GM18502 (cell line): Measurements from ENCODE around the gene EPN1.
"Not testable (repeated sequence)": the region's sequence is repeated elsewhere in the genome, so short reads cannot be mapped to it uniquely, and the experiment has no call there.

Source experiments
- ATAC-seq: cut with Tn5 transposase; IDR thresholded peaks from one replicate; pipeline ENCODE4 v1.9.1; 2021; ENCODE audit warnings: mild to moderate bottlenecking; ENCODE audit not compliant: unreplicated experiment, poor library complexity

EPN1 gene

GRCh38 chr19:55712804-55713631 is 38.0 kb downstream of the EPN1 start:
- ATAC-seq, result no peak

GRCh38 chr19:55716531-55716930 is 41.5 kb downstream of the EPN1 start:
- no peak for ATAC-seq

- ATAC-seq, result no peak
Measured at GRCh38 chr19:55717251-55717650, 42.2 kb downstream of the EPN1 start.

GRCh38 chr19:55717879-55718711 is 43.1 kb downstream of the EPN1 start:
- not testable (repeated sequence) for ATAC-seq

DNA sequence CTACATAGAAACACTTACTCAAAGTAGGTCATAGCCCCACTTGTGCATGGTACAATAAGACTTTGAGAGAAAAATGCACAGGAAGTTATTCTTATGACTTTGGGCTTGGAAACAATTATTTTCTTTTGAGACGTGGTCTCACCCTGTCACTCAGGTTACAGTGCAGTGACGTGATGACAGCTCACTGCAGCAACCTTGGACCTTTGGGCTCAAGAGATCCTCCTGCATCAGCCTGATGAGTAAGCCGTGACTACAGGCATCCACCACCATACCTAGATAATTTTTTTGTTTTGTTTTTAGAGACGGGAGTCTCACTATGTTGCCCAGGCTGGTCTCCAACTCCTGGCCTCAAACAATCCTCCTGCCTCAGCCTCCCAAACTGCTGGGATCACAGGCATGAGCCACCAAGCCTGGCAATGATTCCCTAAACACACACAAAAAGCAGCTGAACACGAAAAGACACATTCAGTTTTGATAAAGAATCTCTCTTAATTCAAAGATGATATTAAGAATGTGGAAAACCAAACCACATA is 45.3 kb downstream of the EPN1 start:
- no peak for ATAC-seq

- no peak for ATAC-seq
Measured at GRCh38 chr19:55720801-55721200, 45.8 kb downstream of the EPN1 start.

DNA sequence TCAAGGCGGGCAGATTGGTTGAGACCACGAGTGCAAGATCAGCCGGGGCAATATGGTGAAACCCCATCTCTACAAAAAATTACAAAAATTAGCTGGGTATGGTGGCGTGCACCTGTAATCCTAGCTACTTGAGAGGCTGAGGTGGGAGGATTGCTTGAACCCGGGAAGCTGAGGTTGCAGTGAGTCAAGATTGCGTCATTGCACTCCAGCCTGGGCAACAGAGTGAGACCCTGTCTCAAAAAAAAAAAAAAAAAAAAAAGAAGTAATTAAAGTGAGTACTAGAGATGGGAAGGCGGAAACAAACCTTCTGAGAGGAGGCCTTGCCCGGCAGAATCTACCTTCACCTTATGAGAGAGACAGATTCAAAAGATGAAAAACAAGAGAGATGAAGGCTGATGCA is 48.5 kb downstream of the EPN1 start:
- ATAC-seq, result no peak

DNA sequence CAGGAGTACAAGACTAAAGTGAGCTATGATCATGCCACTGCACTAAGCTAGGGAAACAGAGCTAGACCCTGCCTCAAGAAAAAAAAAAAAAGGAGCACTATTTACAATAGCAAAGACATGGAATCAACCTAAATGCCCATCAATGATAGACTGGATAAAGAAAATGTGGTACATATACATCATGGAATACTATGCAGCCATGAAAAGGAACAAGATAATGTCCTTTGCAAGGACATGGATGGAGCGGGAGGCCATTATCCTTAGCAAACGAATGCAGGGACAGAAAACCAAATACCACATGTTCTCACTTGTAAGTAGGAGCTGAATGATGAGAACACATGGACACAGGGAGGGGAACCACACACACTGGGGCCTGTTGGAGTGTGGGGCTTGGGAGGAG is 55.4 kb downstream of the EPN1 start:
- not testable (repeated sequence) for ATAC-seq

GRCh38 chr19:55738302-55738701 is 63.3 kb downstream of the EPN1 start, which contains the start of gene NLRP9:
Gene NLRP9 (minus strand): TSS chr19:55738402. CDS start chr19:55738374, 28 bp downstream.
- no peak for ATAC-seq

GRCh38 chr19:55750715-55751114 is 75.7 kb downstream of the EPN1 start:
- ATAC-seq, result no peak

DNA sequence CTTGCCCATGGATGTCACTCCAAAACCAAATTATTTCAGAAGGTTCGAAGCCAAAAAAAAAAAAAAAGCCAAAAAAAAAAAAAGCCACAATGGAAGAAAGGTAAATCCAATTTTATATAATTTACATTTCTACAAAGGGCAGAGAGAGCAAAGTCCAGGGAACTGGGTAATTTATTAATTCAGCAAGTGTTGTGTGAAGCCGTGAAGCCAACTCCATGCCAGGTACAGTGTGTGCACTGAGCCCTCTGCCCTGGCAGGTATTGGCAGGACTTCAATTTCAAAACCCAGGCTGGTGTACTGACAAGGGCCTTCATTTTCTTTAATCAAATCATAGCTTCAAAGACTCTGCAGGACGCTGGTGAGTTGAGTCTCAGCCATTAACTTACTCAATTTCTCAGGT is 78.4 kb downstream of the EPN1 start:
- no peak for ATAC-seq

DNA sequence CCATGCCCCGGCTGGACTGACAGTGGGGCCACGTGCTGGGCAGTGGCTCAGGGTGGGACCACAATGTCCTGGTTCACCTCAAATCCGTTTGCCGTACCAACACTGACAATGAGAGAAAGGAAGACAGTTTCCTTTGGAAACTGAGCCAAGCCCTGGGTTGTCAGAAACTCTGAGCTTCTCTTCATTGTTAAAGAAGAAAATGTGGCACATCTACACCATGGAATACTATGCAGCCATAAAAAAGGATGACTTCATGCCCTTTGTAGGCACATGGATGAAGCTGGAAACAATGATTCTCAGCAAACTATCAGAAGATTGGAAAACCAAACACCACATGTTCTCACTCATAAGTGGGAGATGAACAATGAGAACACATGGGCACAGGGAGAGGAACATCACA is 81.8 kb downstream of the EPN1 start:
- ATAC-seq, result not testable (repeated sequence)

DNA sequence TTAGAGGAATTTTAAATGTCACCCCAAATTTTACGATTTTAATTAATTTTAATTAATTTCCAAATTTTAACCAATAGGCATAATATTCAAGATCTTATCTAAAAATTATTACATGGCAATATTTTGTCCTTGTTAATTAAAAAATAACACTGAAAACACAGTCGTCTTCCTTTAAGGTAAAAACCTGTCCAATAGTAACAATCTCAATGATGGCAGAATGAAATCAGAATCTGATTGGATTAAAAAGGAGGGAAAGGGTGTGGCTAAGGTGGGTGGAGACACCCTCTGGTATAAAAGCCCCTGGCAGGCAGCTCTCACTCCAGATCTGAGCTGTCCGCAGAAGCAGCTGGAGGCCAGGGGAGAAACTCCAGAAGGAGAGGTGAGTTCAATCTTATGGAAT is 83.8 kb downstream of the EPN1 start, which contains the start of gene RFPL4A:
Gene RFPL4A (plus strand): TSS at position 301 of the 400 bp plus-strand sequence. CDS start 2,704 bp downstream, outside the sequence.
- not testable (repeated sequence) for ATAC-seq
